ENCODE results near the gene PLG.
"Not testable (repeated sequence)": the region's sequence is repeated elsewhere in the genome, so short reads cannot be mapped to it uniquely, and the experiment has no call there.

Gene PLG

GRCh38 chr6:160701918-160702680 is at the start of gene PLG:
Gene PLG, plus strand, starts transcription at chr6:160702244. Its CDS starts 61 bp downstream, at chr6:160702305.
- not testable (repeated sequence) for H3K36me3 ChIP-seq (ENCODE audit: control insufficient read depth, low read depth, low read length); H3K4me1 ChIP-seq (ENCODE audit: control insufficient read depth, low read depth, low read length); H3K27ac ChIP-seq (ENCODE audit: low read length); H3K9me3 ChIP-seq (ENCODE audit: control insufficient read depth, low read depth, low read length); H3K9ac ChIP-seq (ENCODE audit: low read length); H3K27me3 ChIP-seq (ENCODE audit: control insufficient read depth, insufficient read depth, low read length); H3K4me3 ChIP-seq (ENCODE audit: low read length)

GRCh38 chr6:160659562-160659961 is 42.5 kb upstream of the PLG start:
- peaks cover 14% of the 10 kb centered on the region for H3K4me1 ChIP-seq (ENCODE audit: control insufficient read depth, low read depth, low read length)
- no peak overlapping the region for H3K27ac ChIP-seq (ENCODE audit: low read length)
- no peaks in the 10 kb centered on the region for H3K9me3 ChIP-seq (ENCODE audit: control insufficient read depth, low read depth, low read length)
- no peak overlapping the region for H3K9ac ChIP-seq (ENCODE audit: low read length)
- no peaks in the 10 kb centered on the region for H3K27me3 ChIP-seq (ENCODE audit: control insufficient read depth, insufficient read depth, low read length)
- H3K4me3 ChIP-seq (ENCODE audit: low read length): no peak overlapping the region
- H3K36me3 ChIP-seq (ENCODE audit: control insufficient read depth, low read depth, low read length): no peaks in the 10 kb centered on the region

- Histone ChIP-seq H3K27me3 (ENCODE audit: control insufficient read depth, insufficient read depth, low read length) (no peaks in the 10 kb centered on the region), H3K9me3 (ENCODE audit: control insufficient read depth, low read depth, low read length) (no peaks in the 10 kb centered on the region), H3K4me1 (ENCODE audit: control insufficient read depth, low read depth, low read length) (peaks cover 14% of the 10 kb centered on the region), H3K9ac (ENCODE audit: low read length) (no peak overlapping the region), H3K36me3 (ENCODE audit: control insufficient read depth, low read depth, low read length) (no peaks in the 10 kb centered on the region), H3K4me3 (ENCODE audit: low read length) (no peak overlapping the region), H3K27ac (ENCODE audit: low read length) (no peak overlapping the region)
These were observed 40.8 kb upstream of the PLG start for GRCh38 chr6:160661216-160661615.

- Histone ChIP-seq H3K27ac (ENCODE audit: low read length) (no peak overlapping the region), H3K27me3 (ENCODE audit: control insufficient read depth, insufficient read depth, low read length) (no peaks in the 10 kb centered on the region), H3K9me3 (ENCODE audit: control insufficient read depth, low read depth, low read length) (no peaks in the 10 kb centered on the region), H3K4me3 (ENCODE audit: low read length) (no peak overlapping the region), H3K9ac (ENCODE audit: low read length) (no peak overlapping the region), H3K4me1 (ENCODE audit: control insufficient read depth, low read depth, low read length) (peaks cover 14% of the 10 kb centered on the region), H3K36me3 (ENCODE audit: control insufficient read depth, low read depth, low read length) (no peaks in the 10 kb centered on the region)
These were observed 39.6 kb upstream of the PLG start for GRCh38 chr6:160662429-160662828.

- no peak overlapping the region for H3K27ac ChIP-seq (ENCODE audit: low read length)
- peaks cover 14% of the 10 kb centered on the region for H3K4me1 ChIP-seq (ENCODE audit: control insufficient read depth, low read depth, low read length)
- H3K9ac ChIP-seq (ENCODE audit: low read length): no peak overlapping the region
- H3K9me3 ChIP-seq (ENCODE audit: control insufficient read depth, low read depth, low read length): no peaks in the 10 kb centered on the region
- H3K4me3 ChIP-seq (ENCODE audit: low read length): no peak overlapping the region
- no peaks in the 10 kb centered on the region for H3K36me3 ChIP-seq (ENCODE audit: control insufficient read depth, low read depth, low read length)
- no peaks in the 10 kb centered on the region for H3K27me3 ChIP-seq (ENCODE audit: control insufficient read depth, insufficient read depth, low read length)
These were observed 39.2 kb upstream of the PLG start for GRCh38 chr6:160662842-160663241.

GRCh38 chr6:160664198-160664597 is 37.8 kb upstream of the PLG start, which contains the start of gene LPA:
Gene LPA, minus strand, starts transcription at chr6:160664275. Its CDS starts 61 bp downstream, at chr6:160664214.
- H3K4me1 ChIP-seq (ENCODE audit: control insufficient read depth, low read depth, low read length): peaks cover 14% of the 10 kb centered on the region
- not testable (repeated sequence) for H3K9ac ChIP-seq (ENCODE audit: low read length); H3K27me3 ChIP-seq (ENCODE audit: control insufficient read depth, insufficient read depth, low read length); H3K4me3 ChIP-seq (ENCODE audit: low read length); H3K27ac ChIP-seq (ENCODE audit: low read length); H3K9me3 ChIP-seq (ENCODE audit: control insufficient read depth, low read depth, low read length); H3K36me3 ChIP-seq (ENCODE audit: control insufficient read depth, low read depth, low read length)

- Histone ChIP-seq H3K4me3 (ENCODE audit: low read length) (no peak overlapping the region), H3K36me3 (ENCODE audit: control insufficient read depth, low read depth, low read length) (no peaks in the 10 kb centered on the region), H3K27me3 (ENCODE audit: control insufficient read depth, insufficient read depth, low read length) (no peaks in the 10 kb centered on the region), H3K9me3 (ENCODE audit: control insufficient read depth, low read depth, low read length) (no peaks in the 10 kb centered on the region), H3K27ac (ENCODE audit: low read length) (no peak overlapping the region), H3K9ac (ENCODE audit: low read length) (no peak overlapping the region), H3K4me1 (ENCODE audit: control insufficient read depth, low read depth, low read length) (no peaks in the 10 kb centered on the region)
These were observed 34.2 kb upstream of the PLG start for GRCh38 chr6:160667639-160668481.

GRCh38 chr6:160668589-160668988 is 33.5 kb upstream of the PLG start:
- Histone ChIP-seq H3K27ac (ENCODE audit: low read length) (no peak overlapping the region), H3K9me3 (ENCODE audit: control insufficient read depth, low read depth, low read length) (no peaks in the 10 kb centered on the region), H3K4me3 (ENCODE audit: low read length) (no peak overlapping the region), H3K4me1 (ENCODE audit: control insufficient read depth, low read depth, low read length) (no peaks in the 10 kb centered on the region), H3K9ac (ENCODE audit: low read length) (no peak overlapping the region), H3K27me3 (ENCODE audit: control insufficient read depth, insufficient read depth, low read length) (no peaks in the 10 kb centered on the region), H3K36me3 (ENCODE audit: control insufficient read depth, low read depth, low read length) (no peaks in the 10 kb centered on the region)

GRCh38 chr6:160676418-160676817 is 25.6 kb upstream of the PLG start:
- not testable (repeated sequence) for H3K36me3 ChIP-seq (ENCODE audit: control insufficient read depth, low read depth, low read length); H3K4me3 ChIP-seq (ENCODE audit: low read length); H3K27ac ChIP-seq (ENCODE audit: low read length); H3K9me3 ChIP-seq (ENCODE audit: control insufficient read depth, low read depth, low read length); H3K9ac ChIP-seq (ENCODE audit: low read length); H3K4me1 ChIP-seq (ENCODE audit: control insufficient read depth, low read depth, low read length)
- peaks cover 12% of the 10 kb centered on the region for H3K27me3 ChIP-seq (ENCODE audit: control insufficient read depth, insufficient read depth, low read length)

GRCh38 chr6:160678230-160678629 is 23.8 kb upstream of the PLG start:
- no peaks in the 10 kb centered on the region for H3K9me3 ChIP-seq (ENCODE audit: control insufficient read depth, low read depth, low read length)
- H3K4me3 ChIP-seq (ENCODE audit: low read length): no peak overlapping the region
- no peaks in the 10 kb centered on the region for H3K4me1 ChIP-seq (ENCODE audit: control insufficient read depth, low read depth, low read length)
- H3K27me3 ChIP-seq (ENCODE audit: control insufficient read depth, insufficient read depth, low read length): peaks cover 12% of the 10 kb centered on the region
- H3K9ac ChIP-seq (ENCODE audit: low read length): no peak overlapping the region
- H3K36me3 ChIP-seq (ENCODE audit: control insufficient read depth, low read depth, low read length): no peaks in the 10 kb centered on the region
- no peak overlapping the region for H3K27ac ChIP-seq (ENCODE audit: low read length)

GRCh38 chr6:160678744-160679401 is 23.2 kb upstream of the PLG start:
- Histone ChIP-seq H3K36me3 (ENCODE audit: control insufficient read depth, low read depth, low read length) (no peaks in the 10 kb centered on the region), H3K9me3 (ENCODE audit: control insufficient read depth, low read depth, low read length) (no peaks in the 10 kb centered on the region), H3K27me3 (ENCODE audit: control insufficient read depth, insufficient read depth, low read length) (peaks cover 12% of the 10 kb centered on the region), H3K27ac (ENCODE audit: low read length) (no peak overlapping the region), H3K4me1 (ENCODE audit: control insufficient read depth, low read depth, low read length) (no peaks in the 10 kb centered on the region), H3K9ac (ENCODE audit: low read length) (no peak overlapping the region), H3K4me3 (ENCODE audit: low read length) (peak overlapping the region; percentile 39)

Measured in iPS-18a (cell line).